HT-29 (cell line): ENCODE results near the gene SLC13A5. TPM values are rescaled to one million over a fixed set of nuclear protein-coding genes. Genes with fewer than 3 reads are reported as not detected.
"Not testable (repeated sequence)": the region's sequence is repeated elsewhere in the genome, so short reads cannot be mapped to it uniquely, and the experiment has no call there.

Experiments used
- DNase-seq: peaks from one replicate; pipeline ENCODE4 v3.0.0-alpha.2; 2015; ENCODE audit warnings: low spot score
- total RNA-seq: library from RNA; depleted of rRNA; stranded (reverse); fragments of >200 nt; shearing (Covaris generic); gene quantifications from 2 replicates; pipeline ENCODE4 v1.2.3, GENCODE V29; 2014; rRNA removed

SLC13A5 gene
- total RNA-seq = not detected in 2 replicates

GRCh38 chr17:6713130-6713917, at the start of gene SLC13A5:
SLC13A5 (minus strand) TSS chr17:6713369; CDS start chr17:6713333, 36 bp downstream.
- DNase-seq = no peak

GRCh38 chr17:6761779-6762178, 48.6 kb upstream of the SLC13A5 start:
- no peak for DNase-seq

DNA sequence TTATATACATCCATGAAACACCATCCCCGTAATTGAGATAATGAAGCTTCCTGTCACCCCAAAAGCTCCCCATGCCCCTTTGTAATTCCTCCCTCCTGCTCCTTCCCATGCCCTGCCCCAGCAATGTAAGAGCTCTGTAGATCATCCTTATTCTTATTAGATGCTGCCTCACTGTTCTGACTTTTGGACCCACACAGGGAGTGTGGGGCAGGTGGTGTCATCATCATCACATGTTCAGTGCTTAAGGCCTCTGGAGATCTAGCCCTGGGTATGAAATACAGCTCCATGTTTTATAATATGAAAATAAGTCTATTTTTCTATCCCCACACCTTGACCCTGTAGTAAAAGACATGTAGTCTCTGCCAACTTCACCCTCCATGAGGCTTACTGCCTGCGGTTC, 44.6 kb upstream of the SLC13A5 start:
- no peak for DNase-seq

DNA sequence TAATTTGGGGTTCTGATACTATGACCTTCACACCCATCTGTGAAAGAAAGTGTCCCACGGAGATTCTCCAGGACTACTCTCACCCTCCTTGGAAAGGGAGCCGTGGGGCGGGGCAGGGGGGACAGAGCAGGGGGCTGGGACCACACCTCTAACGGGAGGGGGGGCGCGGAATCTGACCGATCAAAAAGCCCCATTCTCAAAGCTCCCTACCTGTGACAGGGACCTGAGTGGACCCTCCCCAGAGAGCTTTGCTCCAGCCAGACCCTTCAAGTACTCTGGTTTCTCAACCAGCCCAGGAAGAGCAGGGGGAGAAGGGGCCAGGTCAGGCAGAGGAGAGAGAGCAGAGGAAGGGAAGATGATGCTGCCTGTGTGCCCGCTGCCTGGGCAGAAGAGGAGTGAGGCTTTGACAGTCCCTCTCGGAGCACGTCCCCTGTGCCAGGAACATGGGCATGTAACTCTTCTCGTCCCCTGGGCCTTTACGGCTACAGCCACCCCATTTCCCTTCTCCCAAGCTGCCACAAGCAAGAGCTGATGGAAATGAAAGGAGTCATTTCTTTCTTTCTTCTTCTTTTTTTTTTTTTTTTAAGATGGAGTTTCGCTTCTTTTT, 43.4 kb upstream of the SLC13A5 start:
- DNase-seq = no peak

DNA sequence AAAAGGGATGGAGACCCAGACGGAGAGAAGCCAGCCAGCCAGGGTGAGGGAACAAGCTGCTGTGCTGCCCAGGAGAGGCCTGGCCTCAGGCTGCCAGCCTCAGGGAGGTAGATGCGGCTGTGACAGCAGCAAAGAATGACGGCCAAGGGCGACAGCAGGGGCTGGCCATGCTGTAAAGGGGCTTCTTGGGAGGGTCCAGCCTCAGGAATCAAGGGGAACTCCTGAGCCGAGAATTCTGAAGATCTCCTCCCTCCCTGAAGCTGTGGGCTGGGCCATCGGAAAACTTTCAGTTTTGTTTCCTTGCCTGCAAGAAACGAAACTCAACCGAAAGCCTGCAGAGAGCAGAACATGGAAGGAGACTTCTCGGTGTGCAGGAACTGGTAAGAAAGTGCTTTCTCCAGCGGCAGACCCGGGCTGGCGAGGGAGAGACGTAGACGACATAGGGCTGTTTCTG, 42.6 kb upstream of the SLC13A5 start, which contains the start of gene XAF1:
XAF1 (plus strand) TSS at position 316 of the 454 bp plus-strand sequence; CDS start at position 349, 33 bp downstream.
- DNase-seq = no peak

GRCh38 chr17:6755281-6755680, 42.1 kb upstream of the SLC13A5 start:
- no peak for DNase-seq

GRCh38 chr17:6753546-6753945, 40.4 kb upstream of the SLC13A5 start:
- no peak for DNase-seq

- DNase-seq = peak; percentile 1
Measured at GRCh38 chr17:6753006-6753445, 39.9 kb upstream of the SLC13A5 start.

DNA sequence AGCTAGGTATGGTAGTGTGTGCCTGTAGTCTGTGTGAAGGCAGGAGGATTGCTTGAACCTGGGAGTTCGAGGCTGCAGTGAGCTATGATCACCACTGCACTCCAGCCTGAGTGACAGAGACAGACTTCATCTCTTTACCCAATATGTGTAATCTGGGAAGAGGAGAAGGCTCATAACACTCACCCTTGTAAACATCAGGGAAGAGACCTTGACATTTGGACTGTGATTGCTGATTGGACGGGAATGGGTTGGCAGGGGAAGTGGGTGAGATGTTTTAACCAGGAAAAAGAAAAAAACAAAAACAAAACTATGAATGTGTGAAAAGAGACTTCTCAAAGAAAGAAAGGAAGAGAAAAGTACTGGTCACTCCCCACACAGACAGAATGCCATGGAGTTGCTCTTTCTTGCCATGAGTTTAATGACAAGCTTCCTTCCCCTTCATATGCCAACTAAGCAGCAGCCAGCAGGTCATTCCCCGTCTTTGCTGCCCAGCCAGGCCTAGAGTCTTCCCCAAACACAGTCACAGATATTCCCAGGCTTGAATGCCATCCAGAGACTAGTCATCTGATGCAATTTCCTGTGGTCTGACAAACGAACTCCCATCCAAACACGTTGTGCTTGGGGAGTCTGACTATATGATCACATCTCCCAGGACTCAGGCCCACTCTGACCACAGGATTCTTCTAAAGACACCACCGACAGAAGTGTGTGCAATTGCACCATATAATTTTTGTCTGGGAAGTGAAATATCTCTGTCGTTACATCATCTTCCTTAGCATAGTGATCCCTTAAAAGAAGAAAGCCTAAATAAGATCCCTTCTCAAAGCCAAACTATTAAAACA, 39.1 kb upstream of the SLC13A5 start:
- DNase-seq = no peak

GRCh38 chr17:6749519-6749918, 36.4 kb upstream of the SLC13A5 start:
- DNase-seq = no peak

DNA sequence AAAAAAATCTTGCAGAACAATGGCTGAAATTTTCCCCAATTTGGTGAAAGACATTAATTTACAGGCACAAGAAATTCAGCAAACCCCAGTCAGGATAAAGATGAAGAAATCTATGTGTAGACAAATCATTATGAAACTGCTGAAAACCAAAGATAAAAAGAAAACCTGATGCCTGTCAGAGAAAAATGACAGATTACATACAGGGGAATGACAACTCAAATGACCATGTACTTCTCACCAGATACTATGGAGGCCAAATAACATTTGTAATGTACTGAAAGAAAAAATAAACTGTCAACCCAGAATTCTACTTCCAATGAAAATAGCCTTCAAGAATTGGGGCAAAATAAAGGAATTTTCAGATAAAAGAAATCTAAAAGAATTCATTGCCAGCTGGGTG, 35.4 kb upstream of the SLC13A5 start:
- DNase-seq = no peak

GRCh38 chr17:6746665-6747064, 33.5 kb upstream of the SLC13A5 start:
- not testable (repeated sequence) for DNase-seq

GRCh38 chr17:6729531-6729930, 16.4 kb upstream of the SLC13A5 start:
- DNase-seq = no peak

DNA sequence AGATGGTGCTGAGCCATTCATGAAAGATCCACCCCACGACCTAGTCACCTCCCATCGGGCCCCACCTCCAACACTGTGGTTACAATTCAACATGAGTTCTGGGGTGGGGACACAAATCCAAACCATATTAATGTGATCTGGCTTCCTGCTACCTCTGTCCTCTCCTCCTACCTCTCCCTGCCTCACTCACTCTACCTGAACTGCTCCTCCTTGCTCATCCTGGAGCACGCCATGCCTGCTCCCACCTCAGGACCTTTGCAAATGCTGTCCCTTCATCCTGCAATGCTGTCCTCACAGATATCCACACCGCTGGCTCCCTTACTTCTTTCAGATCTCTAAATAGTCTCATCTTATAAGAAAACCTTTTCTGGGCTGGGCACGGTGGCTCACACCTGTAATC, 10.8 kb upstream of the SLC13A5 start:
- DNase-seq = no peak

- DNase-seq = no peak
Measured at GRCh38 chr17:6721744-6722143, 8.6 kb upstream of the SLC13A5 start.

DNA sequence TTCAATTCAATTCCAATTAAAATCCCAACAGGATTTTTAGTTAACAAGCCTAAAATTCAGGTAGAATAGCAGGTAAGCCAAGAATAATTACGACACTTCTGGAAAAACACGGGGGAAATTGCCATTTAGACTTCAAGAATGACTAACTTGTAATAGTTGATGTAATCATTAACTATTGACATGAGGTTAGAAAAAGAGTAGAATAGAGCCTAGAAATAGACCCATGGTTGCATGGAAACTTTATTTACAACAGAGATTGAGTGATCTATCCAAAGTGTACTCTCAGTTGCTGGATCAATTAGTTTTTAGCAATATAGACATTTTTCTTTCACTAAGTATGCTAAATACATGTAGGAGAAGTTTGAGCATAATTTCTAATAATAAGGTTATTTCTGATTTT, 3.6 kb upstream of the SLC13A5 start:
- DNase-seq = no peak

DNA sequence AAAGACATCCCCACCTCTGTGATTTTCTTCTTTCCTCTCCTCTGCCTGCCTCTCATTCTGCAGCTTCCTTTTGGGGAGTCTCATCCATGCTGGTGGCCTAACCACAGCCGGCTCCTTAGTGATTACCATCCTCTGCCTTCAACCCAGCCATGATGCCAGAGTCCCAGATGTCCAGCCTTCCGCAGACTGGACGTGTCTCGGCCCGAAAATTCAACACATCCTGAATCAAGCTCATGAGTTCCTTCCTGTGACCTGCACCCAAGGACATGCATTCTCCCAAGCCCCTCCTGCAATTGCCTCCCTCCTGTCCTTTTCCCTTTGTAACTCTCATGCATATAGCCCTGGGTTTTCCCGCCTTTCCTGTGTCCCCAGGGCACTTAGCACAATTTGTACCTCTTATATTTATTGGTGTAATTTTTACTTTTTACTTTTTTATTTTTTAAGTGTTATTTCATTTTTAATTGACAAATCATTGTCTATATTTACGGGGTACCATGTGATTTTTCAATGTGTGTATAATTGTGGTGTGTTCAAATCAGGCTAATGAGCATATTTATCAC, 1.2 kb upstream of the SLC13A5 start:
- DNase-seq = no peak

DNA sequence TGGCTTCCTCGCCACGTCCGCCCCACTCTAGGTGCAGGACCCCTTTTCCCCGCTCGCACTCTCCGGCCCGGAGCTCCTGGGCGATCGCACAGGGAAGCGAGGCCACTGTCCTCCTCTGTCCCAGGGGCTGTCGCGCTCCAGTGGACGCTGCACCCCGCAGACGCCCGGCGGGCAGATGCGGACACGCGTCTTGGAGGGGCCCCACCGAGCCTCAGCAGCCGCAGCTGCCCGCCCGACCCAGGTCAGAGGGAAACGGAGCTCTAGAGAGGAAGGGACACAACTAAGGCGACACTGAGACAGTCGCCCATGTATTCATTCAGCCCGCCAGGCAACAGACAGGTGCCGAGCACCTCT, 726 bp upstream of the SLC13A5 start:
- no peak for DNase-seq

GRCh38 chr17:6712854-6713129, 377 bp downstream of the SLC13A5 start:
- DNase-seq = no peak

- DNase-seq = peak; percentile 3
Measured at GRCh38 chr17:6712058-6712853, 913 bp downstream of the SLC13A5 start.

DNA sequence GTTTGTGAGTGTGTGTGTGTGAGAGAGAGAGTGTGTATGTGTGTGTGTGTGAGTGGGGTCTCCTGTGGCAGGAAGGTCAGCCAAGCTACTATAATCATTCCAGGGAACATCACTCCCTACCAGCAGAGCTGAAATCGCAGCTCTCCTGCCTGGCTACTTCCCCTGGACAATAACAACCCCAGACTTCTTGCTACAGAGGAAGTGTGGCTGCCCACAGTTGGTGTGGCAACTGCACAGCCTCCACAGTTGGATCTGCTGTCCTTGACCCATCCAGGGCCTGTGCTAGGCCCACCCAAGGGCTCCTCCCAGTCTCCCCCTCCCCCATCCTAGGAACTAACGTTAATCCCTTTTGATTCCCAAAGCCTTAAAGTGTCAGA, 1.5 kb downstream of the SLC13A5 start:
- no peak for DNase-seq
